Lower lobe of right lung (tissue), 2 donors: ENCODE data around the gene MC4R. TPM values are rescaled to one million over a fixed set of nuclear protein-coding genes. Genes with fewer than 3 reads are reported as not detected.

Source experiments
- ATAC-seq, 2 donors: fragments of 200-7000 bp; cut with Tn5 transposase; one replicate each; pipeline ENCODE4 v1.9.1; 2020 to 2022; ENCODE audit warnings: mild to moderate bottlenecking in 2 of 2, moderate library complexity in 2 of 2
- DNase-seq: peaks from one replicate; pipeline ENCODE4 v3.0.0-alpha.2; 2020
- H3K27ac ChIP-seq: fragments of 200-600 bp; one replicate; pipeline ENCODE4 v1.8.0; 2022
- H3K27me3 ChIP-seq: fragments of 200-600 bp; one replicate; pipeline ENCODE4 v1.8.0; 2022; ENCODE audit warnings: low read depth
- H3K36me3 ChIP-seq: fragments of 200-600 bp; one replicate; pipeline ENCODE4 v1.8.0; 2022; ENCODE audit warnings: mild to moderate bottlenecking
- H3K4me1 ChIP-seq: fragments of 200-600 bp; one replicate; pipeline ENCODE4 v1.8.0; 2022
- H3K4me3 ChIP-seq: fragments of 200-600 bp; one replicate; pipeline ENCODE4 v1.8.0; 2022; ENCODE audit warnings: mild to moderate bottlenecking
- H3K9me3 ChIP-seq: fragments of 200-600 bp; one replicate; pipeline ENCODE4 v1.8.0; 2022
- intact Hi-C: fragments of 100-400 bp; cut with DNase I; formaldehyde crosslinking; loops from one replicate; pipeline ENCODE4 v1.11.0; 2022
- total RNA-seq: library from RNA; stranded (reverse); fragmentation: NEBNext Ultra II Directional; extraction: Animal tissue kit (Norgen Biotek cat#: 25700); gene quantifications from one replicate; pipeline ENCODE4 v1.2.1, GENCODE V29; 2021
- TF ChIP-seq, protein P1 (sequence below): fragments of 200-600 bp; IDR thresholded peaks from one replicate; pipeline ENCODE4 v1.8.0; 2022; ENCODE audit warnings: antibody characterized with exemption, mild to moderate bottlenecking
- donor health status: DM: no; HTN: yes; CAD: no; lungs with severe emphysema.

The MC4R gene
- total RNA-seq, 1 donor from 2014 or later: 0.35 TPM

DNA sequence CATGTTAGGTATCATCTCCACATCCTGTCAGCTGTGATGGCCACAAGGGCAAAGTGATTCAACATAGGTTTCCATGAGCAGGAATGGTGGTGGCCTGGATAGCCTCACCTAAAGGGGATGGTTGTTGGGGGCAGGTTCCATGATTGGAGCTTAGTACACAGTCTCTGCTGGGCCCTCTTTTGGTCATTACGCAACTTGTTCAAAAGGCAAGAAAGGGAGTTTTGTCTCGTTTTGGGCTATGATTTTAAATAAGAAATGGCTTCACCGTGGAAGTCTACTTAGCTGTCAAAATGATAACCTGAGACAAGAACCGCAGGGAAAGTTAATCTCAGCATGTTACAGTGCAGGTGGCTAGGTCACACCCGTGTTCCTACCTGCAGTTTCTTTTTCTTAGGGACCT, 13.1 kb upstream of the MC4R start:
- Histone ChIP-seq H3K27ac (no peak overlapping the region), H3K9me3 (no peaks in the 10 kb centered on the region), H3K4me1 (no peaks in the 10 kb centered on the region), H3K27me3 (no peaks in the 10 kb centered on the region), H3K36me3 (no peaks in the 10 kb centered on the region), H3K4me3 (no peak overlapping the region)
- ATAC-seq (no peak), DNase-seq (no peak)
- TF ChIP-seq, protein P1, sequence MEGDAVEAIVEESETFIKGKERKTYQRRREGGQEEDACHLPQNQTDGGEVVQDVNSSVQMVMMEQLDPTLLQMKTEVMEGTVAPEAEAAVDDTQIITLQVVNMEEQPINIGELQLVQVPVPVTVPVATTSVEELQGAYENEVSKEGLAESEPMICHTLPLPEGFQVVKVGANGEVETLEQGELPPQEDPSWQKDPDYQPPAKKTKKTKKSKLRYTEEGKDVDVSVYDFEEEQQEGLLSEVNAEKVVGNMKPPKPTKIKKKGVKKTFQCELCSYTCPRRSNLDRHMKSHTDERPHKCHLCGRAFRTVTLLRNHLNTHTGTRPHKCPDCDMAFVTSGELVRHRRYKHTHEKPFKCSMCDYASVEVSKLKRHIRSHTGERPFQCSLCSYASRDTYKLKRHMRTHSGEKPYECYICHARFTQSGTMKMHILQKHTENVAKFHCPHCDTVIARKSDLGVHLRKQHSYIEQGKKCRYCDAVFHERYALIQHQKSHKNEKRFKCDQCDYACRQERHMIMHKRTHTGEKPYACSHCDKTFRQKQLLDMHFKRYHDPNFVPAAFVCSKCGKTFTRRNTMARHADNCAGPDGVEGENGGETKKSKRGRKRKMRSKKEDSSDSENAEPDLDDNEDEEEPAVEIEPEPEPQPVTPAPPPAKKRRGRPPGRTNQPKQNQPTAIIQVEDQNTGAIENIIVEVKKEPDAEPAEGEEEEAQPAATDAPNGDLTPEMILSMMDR: no peak
- intact Hi-C loops: no loop called here

DNA sequence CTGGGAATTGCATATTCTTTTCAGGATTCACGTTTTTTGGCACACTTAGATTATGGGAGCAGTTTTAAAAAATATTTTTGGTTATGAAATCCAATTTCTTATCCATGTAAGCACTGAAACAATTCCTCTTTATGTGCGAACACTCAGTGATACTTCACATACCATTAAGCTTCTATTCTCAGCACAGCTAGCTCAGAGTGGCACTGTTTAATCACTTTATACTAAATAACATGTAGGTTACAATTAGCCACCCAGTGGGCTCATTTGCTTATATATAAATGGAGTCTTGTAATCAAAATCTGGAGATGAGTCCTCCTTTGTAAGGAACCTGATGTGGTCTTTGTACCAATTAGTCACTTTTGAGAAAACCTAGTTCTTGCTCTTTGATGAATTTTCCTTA, 11.3 kb upstream of the MC4R start:
- TF ChIP-seq, protein P1: no peak
- H3K4me3 ChIP-seq: no peak overlapping the region
- intact Hi-C loops: no loop called here
- no peaks in the 10 kb centered on the region for H3K36me3 ChIP-seq
- ATAC-seq (no peak), DNase-seq (no peak)
- H3K9me3 ChIP-seq: no peaks in the 10 kb centered on the region
- H3K27ac ChIP-seq: no peak overlapping the region
- H3K27me3 ChIP-seq: no peaks in the 10 kb centered on the region
- H3K4me1 ChIP-seq: no peaks in the 10 kb centered on the region

DNA sequence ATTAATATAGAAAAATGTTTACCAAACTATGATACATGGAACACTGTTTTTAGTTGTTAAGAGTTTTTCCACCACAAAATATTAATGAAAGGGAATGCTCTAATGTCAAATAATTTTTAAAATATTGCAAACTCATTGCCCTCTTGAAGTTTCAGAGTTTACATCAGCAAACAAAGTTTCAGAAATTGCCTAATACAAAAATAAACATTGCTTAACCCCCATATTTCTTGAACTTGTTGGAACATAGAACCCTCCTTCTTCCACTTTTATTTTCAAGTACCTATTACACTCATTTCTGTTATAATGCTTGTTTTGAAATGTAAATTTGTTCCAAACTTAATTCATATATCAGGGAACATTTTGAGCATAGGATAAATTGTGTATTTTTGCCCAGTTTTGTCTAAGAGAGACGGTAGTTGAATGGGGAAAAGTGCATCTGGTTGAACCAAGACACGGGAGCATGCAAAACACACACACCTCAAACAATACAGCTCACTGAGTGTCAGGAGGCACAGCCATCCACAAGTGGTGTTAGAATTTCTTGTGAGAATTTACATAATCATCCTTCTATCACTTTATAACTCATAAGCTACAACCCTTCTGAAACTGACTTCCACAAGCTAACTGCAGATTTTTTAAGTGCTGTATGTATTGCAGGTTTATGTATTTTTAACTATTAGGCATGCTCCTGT, 5.3 kb upstream of the MC4R start:
- H3K27ac ChIP-seq: no peak overlapping the region
- H3K4me3 ChIP-seq: no peak overlapping the region
- ATAC-seq: peak in 1 of 2 donors; percentile 68
- no peaks in the 10 kb centered on the region for H3K4me1 ChIP-seq
- intact Hi-C loops: no loop called here
- H3K36me3 ChIP-seq: no peaks in the 10 kb centered on the region
- TF ChIP-seq, protein P1: no peak
- DNase-seq: no peak
- H3K27me3 ChIP-seq: no peaks in the 10 kb centered on the region
- H3K9me3 ChIP-seq: no peaks in the 10 kb centered on the region

DNA sequence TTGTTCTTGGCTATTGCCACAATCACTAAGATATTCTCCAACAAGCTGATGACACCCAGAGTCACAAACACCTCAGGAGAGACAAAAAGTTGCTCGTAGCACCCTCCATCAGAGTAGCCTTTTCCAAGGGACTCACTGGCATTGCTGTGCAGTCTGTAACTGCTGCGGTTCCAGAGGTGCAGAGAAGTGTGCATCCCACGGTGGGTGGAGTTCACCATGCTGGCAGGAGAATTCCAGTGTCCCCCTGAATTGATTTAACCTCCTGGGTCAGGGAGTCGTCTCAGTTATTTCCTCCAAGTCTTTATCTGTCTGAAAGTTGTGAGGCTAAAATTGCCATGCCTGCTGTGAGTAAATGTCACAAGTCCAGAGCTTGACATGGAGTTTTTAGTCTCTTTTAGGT, 443 bp downstream of the MC4R start:
- Histone ChIP-seq H3K27ac (no peak overlapping the region), H3K27me3 (no peaks in the 10 kb centered on the region), H3K4me1 (no peaks in the 10 kb centered on the region), H3K9me3 (no peaks in the 10 kb centered on the region), H3K4me3 (no peak overlapping the region), H3K36me3 (no peaks in the 10 kb centered on the region)
- ATAC-seq (no peak), DNase-seq (no peak)
- intact Hi-C loops: no loop called here
- TF ChIP-seq, protein P1: no peak

DNA sequence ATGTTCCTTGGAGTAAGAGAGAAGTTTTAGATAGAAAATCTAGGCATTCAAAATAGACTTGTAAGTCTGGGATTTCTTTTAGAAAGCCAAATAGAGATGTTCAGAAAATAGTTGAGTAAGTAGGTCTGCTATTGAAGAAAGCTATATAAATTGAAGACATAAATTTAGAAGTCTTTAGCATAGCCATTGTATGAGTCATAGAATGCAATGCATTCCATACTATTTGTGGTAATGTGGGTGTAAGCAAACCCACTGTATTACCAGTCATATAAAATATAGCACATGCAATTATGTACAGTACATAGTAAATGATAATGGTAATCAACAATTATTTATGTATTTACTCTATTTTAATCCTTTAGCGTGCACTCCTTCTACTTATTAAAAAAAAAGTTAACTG, 14.1 kb downstream of the MC4R start:
- no peak for ATAC-seq
- intact Hi-C loops: no loop called here

More for the DNA sequence above, 14.1 kb downstream of the MC4R start:
- H3K9me3 ChIP-seq: no peaks in the 10 kb centered on the region
- H3K27me3 ChIP-seq: no peaks in the 10 kb centered on the region
- H3K4me1 ChIP-seq: no peaks in the 10 kb centered on the region
- no peak for DNase-seq
- H3K36me3 ChIP-seq: no peaks in the 10 kb centered on the region
- H3K27ac ChIP-seq: no peak overlapping the region
- H3K4me3 ChIP-seq: no peak overlapping the region
- TF ChIP-seq, protein P1: no peak
